ENCODE results near the gene ELMOD1.
"Not testable (repeated sequence)": the region's sequence is repeated elsewhere in the genome, so short reads cannot be mapped to it uniquely, and the experiment has no call there.

Gene ELMOD1

DNA sequence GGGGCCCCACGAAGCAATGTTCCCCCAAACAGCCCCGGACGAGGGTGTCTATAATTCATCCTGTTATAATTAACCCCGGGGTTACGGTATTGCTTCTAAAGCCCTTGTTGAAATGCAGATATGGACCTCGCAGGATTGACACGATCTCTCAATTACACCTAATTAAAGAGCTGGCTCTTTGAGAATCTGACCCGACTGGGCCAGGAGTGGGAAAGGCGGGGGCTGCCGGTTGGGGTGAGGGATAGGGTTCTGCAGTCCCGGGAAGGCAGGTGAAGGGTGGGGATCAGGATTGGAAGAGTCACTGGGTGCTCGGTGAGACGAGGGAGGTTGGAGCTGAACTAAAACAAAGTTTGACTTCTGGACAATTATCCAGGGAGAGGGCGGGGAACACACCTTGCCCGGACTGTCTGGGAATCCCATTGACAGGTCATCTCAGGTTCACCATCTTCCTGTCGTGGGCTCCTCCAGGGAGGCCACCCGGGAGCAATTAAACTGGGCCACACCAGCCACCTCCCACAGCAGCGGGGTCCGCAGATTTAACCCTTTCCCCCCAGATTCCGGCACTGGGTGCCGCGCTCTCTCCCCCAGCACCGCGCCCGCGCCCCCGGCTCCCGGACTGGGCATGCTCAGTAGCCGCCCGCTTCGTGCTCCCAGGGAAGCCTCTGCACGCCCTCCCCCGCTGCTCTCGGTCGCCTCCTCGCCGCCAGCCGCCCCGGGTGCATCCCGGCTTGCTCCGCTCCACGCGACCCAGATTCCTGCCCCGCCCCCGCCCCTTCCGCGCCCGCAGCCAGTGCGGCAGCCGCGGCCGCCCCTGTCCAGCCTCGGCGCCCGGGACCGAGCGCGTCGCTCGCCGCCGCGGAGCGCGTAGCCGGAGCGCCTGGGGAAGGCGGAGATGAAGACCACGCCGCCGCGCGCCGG, at the start of gene ELMOD1:
Gene ELMOD1, plus strand, starts transcription at position 688 of the 918 bp plus-strand sequence. CDS start 27,043 bp downstream, outside the sequence.
- DNase-seq (ENCODE audit: low read depth, low spot score), result no peak

DNA sequence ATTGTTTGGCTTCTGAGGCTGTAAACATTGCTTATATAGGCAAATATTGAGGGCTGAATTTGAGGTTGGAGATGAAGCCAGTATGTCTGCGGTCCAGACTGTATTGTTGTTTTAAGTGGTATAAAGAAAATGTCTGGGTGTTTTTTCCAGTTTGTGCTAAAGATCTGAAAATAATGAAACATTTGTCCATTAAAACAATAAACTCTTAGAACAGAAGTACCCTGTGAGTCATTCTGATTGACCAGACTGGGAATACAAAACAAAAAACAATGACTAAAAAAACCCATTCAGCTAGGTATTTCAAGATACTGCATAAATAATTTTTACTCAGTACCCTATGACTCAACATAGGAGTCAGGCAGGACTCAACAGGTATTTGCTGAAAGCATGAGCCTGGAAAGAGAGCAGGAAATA, 45.8 kb upstream of the ELMOD1 start:
- DNase-seq (ENCODE audit: low read depth, low spot score), result peak; percentile 29

DNA sequence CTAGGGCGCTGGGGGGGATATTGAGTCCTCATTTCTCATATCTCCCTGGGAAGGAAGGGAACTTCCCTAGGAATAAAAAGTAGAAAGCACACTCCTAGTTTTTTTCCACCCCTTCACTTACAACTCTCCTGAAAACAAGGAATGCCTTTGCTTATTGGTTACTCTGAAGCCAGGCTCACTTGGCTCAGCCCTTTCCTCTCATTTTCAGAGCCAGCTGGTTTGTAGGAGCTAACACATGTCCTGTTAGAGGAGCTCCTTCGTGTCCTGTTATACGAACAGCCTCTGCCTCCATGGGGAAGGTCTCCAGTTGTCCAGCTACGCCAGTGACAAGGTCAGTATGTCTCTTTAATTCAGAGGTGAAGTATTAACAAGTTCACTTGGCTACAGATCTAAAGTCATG, 43.0 kb upstream of the ELMOD1 start:
- DNase-seq (ENCODE audit: low read depth, low spot score), result no peak

DNA sequence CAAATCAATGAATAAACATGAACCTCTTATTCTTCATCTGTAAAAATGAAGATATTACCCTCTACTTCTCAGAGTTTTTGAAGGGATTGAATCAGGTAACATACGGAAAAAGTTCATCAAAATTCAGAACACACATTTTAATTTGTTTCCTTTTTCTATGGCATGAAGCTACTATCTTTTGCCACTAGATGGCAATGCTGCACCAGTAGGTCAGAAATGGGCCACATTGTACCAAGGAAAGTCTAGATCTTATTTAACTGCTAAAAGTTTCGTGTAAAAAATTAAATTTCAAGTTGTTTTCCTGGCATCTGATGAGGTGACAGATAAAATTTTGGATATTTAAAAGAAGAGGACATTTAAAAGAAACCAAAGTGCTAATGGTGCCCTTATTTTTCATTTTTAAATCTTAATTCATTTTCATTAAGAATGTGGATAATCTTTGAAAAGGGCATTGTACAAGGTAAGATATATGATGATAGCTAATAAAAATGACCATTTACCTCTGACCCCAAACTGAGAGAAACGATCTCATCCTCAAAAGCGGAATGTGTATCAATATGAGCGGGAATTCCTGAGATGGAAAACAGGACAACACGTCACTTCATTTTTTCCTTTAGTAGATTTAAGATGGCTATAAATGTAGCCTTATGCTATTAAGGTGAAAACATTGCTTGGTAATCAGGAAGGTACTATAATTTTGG, 41.5 kb upstream of the ELMOD1 start:
- no peak for DNase-seq (ENCODE audit: low read depth, low spot score)

DNA sequence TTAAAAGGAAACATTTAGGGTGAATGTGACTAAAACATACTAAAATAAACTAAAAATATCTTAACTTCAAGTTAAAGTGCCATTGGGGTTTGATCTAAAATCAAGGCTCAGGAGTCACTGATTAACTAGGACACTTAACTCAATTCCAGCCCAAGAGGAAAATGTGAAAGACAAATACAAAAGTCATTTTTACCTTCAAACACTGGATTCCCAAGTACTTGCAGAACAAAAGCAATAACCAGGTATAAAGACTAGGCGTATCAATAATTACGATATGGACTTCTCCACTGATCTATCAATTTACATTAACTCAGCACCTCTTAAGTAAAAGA, 41.0 kb upstream of the ELMOD1 start:
- DNase-seq (ENCODE audit: low read depth, low spot score), result no peak

DNA sequence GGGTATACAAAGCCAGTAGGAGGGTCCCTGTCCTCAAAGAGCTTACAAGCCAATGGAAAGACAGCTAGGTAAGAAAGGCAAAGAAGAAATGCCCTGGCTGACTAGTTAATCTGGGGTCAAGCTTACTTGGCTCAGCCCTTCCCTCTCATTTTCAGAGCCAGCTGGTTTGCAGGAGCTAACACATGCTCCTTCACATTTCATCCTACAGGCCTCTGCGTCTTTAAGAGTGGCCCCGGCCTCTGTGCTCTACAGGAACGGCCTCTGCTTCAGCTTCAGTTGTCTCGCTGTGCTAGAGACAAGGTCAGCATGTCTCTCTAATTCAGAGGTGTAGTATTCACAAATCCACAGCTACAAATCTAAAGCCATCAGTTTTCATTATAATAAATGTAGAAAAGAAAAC, 40.6 kb upstream of the ELMOD1 start:
- DNase-seq (ENCODE audit: low read depth, low spot score), result no peak

DNA sequence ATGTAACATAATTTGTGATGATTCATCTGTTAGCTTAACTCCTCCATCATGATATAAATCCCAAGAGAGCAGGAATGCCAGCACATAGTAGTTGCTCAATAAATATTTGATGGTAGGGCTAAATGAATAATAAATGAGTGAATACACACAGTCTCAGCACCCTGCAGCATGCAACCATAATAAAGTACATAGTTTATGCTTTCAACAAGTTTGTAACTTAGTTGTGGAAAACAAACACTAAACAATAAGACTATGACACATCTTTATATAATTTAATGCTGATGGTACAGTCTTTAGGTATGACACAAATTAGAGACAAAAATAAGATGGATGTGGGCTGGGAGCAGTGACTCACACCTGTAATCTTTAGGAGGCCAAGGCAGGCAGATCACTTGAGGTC, 29.3 kb upstream of the ELMOD1 start:
- no peak for DNase-seq (ENCODE audit: low read depth, low spot score)

DNA sequence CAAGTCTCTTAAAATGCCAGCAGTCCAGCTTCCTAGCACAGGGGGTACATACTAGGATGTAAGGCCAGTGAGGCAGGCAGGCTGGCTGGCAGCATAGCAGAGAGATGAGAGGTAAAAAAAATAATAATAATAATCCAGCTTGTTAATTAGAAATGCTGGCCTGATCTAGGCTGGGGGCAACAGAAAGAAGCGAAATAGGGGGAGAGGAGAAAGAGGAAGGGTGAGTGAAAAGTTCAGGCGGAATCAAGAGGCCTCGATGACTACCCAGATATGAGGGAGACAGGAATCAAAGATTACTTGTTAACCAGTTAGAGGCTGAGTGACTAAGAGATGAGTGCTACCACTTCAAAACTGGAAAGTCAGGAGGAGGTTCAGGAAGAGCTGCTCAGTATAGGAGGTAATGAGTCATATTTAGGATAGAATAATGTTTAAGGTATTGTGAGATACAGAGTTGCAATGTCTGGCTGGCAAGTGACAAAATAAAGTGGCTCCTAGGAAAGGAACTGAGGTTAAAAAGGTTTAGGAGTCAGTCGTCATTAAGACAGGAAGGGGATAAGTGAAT, 28.2 kb upstream of the ELMOD1 start:
- no peak for DNase-seq (ENCODE audit: low read depth, low spot score)

DNA sequence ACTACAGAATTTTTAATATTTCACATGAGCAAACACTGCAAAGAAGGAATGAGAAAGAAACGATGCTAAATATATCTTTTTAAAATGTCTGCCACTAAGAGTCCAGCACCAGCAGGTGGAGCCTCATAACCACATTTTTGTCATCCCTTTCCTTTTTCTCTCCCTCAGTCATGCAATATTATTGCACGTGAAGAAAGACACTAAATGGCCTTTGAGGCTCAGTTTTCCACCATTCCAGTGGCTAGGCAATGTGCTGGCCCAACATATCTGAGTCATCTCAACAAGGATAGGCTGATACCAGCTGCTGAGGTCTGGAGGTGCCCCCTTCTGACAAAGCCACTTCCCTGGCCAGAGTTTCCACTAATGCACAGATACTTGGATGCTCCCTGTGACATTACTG, 27.2 kb upstream of the ELMOD1 start:
- DNase-seq (ENCODE audit: low read depth, low spot score), result no peak

DNA sequence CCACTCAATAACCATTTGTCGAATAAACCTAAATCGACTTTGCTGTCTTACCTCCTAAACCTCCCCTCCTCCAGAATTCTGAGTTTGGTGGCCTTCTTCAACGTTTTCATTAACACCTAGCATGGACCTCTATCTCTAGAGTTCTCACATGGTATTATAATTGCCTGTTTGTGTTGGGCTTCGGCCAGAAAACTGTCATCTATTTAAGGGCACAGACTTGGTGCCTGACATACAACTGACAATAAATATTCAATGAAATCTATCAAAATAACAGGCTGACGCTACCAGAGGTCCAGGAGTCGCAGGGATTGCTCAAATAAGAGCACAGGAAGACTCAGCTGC, 26.1 kb upstream of the ELMOD1 start:
- no peak for DNase-seq (ENCODE audit: low read depth, low spot score)

DNA sequence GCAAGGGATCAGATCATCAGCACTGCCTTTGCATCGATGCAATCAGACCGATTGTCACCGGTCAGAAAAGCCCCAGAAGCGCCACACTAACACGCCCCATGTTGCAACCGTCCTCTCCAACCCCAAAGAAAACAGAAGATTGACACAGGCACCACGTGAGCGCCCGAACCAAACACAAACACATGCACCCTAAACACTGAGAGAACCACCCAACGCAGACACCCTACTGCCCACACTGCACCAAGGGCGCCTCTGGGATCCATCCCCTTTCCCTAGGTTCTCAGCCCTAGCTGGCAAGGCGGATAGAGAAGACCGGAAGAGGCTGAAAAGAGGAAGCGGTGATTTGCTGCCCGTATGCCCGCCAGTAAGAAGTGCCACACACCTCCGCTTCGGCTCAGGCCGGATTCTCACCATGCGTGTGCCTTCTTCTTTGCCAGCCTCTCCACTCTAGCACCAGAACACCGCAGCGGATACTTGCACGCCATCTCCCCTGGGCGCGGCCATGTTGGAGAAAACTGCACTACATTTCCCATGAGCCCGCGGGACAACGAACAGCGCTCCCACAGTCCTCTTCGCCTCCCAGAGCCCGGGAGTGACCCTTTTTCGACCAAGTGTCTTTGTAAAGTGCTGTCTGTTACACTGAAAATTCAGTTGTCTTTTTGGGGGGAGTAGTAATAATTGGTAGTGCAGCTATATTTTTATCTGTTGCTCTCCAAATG, 25.6 kb upstream of the ELMOD1 start, which contains the start of gene ALKBH8:
Gene ALKBH8, minus strand, starts transcription at position 517 of the 719 bp plus-strand sequence. CDS start 4,842 bp downstream, outside the sequence.
- DNase-seq (ENCODE audit: low read depth, low spot score), result no peak

DNA sequence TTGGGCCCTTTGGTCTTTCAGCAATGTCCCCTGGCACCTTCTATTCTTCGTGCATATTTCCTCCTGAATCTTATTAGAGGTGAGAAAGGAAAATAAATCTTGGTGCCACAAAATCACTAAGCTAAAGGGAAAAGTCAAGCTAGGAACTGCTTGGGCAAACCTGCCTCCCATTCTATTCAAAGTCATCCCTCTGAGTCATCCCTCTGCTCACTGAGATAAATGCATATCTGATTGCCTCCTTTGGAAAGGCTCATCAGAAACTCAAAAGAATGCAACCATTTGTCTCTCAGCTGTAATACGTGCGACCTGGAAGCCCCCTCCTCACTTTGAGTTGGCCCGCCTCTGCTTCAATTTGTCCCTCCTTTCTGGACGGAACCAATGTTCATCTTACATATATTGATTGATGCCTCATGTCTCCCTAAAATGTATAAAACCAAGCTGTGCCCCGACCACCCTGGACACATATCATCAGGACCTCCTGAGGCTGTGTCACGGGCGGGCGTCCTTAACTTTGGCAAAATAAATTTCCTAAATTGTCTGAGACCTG, 24.9 kb upstream of the ELMOD1 start:
- DNase-seq (ENCODE audit: low read depth, low spot score), result not testable (repeated sequence)

DNA sequence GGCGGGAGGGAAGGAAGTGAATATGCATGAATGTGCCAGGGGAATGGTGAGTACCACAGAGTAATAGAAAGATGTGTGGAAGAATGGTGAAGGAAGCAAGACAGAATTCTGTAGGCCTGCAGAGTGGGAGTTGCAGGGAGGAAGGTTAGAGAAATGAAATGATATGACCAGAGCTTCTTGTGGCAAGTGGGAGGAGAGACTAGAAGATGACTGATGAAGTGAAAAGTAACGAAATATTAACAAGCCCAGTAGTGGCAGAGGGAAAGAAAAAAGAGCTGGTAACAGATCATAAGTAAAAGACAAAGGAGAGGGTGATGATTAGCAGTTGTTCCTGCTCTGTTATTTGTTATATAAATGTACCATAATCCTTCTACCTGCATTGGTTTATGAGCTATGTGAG, 24.4 kb upstream of the ELMOD1 start:
- DNase-seq (ENCODE audit: low read depth, low spot score), result no peak

DNA sequence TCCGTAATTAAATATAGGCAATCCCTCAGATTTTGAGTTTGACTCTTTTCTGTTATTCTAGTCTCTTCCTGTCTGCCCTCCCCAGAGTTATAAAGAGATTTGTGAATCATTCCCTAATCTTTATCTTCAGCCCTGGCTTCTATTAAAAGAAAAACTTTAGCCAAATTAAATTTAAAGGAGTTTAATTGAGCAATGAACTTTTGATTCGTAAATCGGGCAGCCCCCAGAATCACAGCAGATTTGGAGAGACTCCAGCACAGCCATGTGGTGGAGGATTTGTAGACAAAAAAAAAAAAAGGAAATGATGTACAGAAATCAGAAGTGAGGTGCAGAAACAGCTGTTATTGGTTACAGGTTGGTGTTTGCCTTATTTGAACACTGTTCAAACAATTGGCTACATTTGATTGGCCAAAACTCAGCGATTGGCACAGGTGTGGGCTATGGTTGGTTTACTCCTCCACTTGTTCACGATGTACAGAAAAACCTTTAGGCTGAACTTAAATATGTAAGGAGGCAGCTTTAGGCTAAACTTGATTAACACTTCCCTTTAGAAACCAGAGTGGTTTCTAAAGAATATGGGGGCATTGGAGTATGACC, 23.1 kb upstream of the ELMOD1 start:
- DNase-seq (ENCODE audit: low read depth, low spot score), result no peak

DNA sequence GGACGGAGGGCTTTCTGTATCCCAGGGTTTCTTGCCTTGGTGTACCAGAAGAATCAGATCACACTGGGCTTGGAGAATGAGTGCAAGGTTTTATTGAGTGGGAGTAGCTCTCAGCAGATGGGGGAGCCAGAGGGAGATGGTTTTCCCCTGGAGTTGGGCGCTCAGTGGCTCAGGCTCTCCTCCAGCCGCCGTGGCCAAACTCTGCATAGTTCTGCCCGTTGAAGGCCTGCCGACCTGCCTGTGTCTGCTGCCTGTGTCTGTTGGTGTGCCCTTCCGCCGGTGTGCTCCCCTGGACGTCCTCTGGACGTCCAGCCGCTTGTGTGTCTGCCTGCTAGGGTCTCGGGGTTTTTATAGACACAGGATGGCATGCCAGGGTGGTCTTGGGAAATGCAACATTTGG, 20.9 kb upstream of the ELMOD1 start:
- no peak for DNase-seq (ENCODE audit: low read depth, low spot score)

DNA sequence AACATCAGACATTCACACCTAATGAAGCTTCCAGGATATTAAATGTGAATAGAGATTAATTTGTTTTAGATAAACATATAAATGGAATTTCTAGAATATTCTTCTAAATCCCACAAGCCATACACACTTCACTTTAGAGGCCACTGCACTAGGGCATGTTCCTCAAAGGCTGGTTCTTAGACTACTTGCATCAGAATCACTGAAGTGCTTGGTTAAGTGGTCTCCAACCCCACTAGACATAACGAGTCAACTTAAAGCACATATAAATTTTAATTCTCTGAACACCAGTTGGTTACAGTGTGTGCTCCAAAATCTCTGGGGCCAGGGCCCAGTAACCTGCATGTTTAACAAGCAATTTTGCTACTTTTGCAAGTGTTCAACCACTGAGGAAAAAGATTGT, 17.5 kb upstream of the ELMOD1 start:
- no peak for DNase-seq (ENCODE audit: low read depth, low spot score)

DNA sequence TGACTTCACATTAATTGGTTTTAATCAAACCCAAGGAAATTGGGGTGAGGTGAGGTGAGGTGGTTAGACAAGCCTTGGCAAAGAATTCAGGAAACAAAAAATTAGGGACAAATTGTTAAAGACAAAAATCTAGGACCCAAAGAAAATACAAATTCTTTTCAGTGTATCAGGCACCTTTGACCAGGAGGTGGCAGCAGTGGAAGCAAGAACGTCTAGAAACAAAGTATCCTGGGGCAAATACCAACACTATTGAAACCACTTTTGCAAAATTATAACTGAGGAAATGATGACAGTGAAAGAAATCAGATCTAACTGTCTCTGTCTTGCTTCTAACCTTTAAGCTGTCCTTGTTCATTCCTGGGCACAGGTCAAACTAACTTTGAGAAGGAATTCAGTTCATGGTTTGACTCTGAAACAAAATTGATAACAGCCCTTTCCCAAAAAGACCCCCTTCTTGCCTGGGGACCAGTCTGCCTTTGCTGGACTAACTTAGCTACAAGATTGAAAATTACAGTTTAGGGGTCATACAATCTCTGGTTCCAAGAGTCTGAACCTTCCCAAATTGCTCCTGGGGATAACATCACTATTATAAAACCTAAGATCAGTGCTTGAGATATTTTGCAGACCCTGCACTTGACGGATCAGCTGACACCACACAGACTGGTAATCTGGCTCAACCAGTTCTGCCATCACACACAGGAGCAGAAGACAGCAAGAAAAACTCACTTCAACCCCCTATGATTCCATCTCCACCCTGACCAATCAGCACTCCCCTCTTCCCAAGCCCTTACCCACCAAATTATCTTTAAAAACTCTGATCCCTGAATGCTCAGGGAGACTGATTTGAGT, 14.2 kb upstream of the ELMOD1 start:
- DNase-seq (ENCODE audit: low read depth, low spot score), result not testable (repeated sequence)

DNA sequence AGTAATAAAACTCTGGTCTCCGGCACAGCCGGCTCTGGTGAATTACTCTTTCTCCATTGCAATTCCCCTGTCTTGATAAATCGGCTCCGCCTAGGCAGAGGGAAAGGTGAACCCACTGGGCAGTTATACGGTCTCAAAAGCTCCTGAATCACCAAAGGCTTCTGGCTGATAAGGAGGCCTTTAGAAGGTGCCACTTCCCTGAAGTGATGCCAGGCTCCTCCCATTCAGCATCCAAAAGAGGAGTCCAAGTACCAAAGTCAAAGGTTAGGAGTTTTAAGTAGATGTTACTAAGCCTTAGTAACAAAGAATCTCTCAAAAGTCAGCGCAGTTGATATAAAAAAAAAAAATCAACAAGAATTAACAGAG, 13.6 kb upstream of the ELMOD1 start:
- no peak for DNase-seq (ENCODE audit: low read depth, low spot score)

DNA sequence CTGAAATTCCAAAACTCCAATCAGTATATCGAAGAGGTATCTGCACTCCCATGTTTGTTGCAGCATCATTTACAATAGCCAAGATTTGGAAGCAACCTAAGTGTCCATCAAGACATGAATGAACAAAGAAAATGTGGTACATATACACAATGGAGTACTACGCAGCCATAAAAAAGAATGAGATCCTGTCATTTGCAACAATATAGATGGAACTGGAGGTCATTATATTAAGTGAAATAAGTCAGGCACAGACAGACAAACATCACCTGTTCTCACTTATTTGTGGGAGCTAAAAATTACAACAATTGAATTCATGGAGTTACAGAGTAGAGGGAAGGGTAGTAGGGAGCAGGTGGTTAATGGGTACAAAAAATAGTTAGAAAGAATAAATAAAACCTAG, 11.8 kb upstream of the ELMOD1 start:
- DNase-seq (ENCODE audit: low read depth, low spot score), result not testable (repeated sequence)

DNA sequence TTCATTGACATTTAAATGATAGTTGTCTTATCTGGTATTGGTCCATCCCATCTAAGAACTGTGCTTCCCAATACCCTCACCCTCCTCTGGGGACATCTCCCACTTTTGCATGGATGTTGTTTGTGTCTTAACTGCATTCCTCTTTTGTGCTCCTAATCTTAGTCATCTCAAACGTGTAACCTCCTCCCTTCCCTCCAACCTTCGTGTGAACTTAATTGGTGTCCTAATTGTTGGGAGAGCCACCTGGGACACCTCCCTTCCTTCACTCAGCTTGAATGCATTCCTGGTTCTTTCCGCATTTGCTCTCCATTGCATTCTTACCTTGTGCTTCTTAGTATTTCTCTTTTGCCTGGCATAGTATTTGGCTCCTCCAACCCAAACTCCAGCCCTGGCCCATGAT, 9.8 kb upstream of the ELMOD1 start:
- no peak for DNase-seq (ENCODE audit: low read depth, low spot score)
